BLaER1 (cell line): Measurements from ENCODE around the gene MS4A15.
A peak's percentile ranks its signal among the peaks of the same experiment; 100 is the strongest.

ENCODE experiments used
- H3K27ac ChIP-seq: shearing (Covaris generic); formaldehyde crosslinking; 2 replicates; pipeline ENCODE4 v1.8.1; 2022
- H3K27me3 ChIP-seq: shearing (Covaris generic); formaldehyde crosslinking; 2 replicates; pipeline ENCODE4 v1.8.1; 2022
- H3K36me3 ChIP-seq: shearing (Covaris generic); formaldehyde crosslinking; 2 replicates; pipeline ENCODE4 v1.8.1; 2022
- H3K4me1 ChIP-seq: shearing (Covaris generic); formaldehyde crosslinking; 2 replicates; pipeline ENCODE4 v1.8.1; 2022
- H3K4me2 ChIP-seq: shearing (Covaris generic); formaldehyde crosslinking; 2 replicates; pipeline ENCODE4 v1.8.1; 2022
- H3K4me3 ChIP-seq: shearing (Covaris generic); formaldehyde crosslinking; 2 replicates; pipeline ENCODE4 v1.8.1; 2022
- H3K9ac ChIP-seq: shearing (Covaris generic); formaldehyde crosslinking; 2 replicates; pipeline ENCODE4 v1.8.1; 2022
- H3K9me3 ChIP-seq: shearing (Covaris generic); formaldehyde crosslinking; 2 replicates; pipeline ENCODE4 v1.8.1; 2022
- H4K20me1 ChIP-seq: shearing (Covaris generic); formaldehyde crosslinking; 2 replicates; pipeline ENCODE4 v1.8.1; 2022
- Cebpa-rat ChIP-seq: shearing (Covaris generic); IDR thresholded peaks from 2 replicates; pipeline ENCODE4 v1.8.1; 2022

Gene MS4A15

DNA sequence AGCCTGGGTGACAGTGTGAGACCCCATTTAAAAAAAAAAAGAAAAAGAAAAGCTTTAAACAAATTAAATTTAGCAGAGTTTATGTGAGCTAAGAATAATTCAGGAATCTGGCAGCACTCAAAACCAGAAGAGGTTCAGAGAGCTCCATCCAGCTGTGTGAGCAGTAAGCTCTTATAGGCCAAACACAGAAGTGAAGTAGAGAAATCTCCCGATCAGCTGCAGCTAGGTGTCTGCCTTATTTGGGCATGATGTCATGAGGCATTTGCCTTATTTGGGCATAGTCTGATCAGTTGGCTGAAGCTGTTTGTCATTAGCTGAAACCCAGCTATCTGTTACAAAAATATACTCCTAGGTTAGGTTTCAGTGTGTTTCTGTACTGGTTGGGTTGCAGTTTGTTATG lies 8.2 kb downstream of the MS4A15 start:
- Histone ChIP-seq H3K4me1 (peaks cover 22% of the 10 kb centered on the region), H3K9me3 (no peaks in the 10 kb centered on the region), H4K20me1 (no peaks in the 10 kb centered on the region), H3K4me2 (no peak overlapping the region), H3K36me3 (no peaks in the 10 kb centered on the region), H3K4me3 (no peak overlapping the region), H3K9ac (no peak overlapping the region), H3K27ac (no peak overlapping the region), H3K27me3 (no peaks in the 10 kb centered on the region)
- TF ChIP-seq Cebpa-rat = no peak

DNA sequence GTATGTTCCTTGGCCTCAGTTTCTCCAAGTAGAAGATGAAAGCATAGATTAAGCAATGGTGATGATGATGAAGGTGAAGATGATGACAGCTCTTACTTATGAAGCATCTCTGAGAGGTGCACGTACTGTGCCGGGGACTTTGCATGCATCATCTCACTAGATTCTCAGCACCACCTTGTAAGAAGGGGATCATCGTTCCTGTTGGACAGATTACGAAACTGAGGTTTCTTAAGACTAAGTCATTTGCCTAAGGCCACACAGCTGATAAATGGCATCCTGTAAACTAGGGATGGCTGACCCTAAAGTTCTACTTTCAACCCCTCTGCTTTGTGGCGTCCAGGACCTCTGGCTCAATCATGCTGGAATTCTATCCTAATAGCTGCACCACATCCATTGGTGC lies 8.7 kb downstream of the MS4A15 start:
- no peaks in the 10 kb centered on the region for H3K27me3 ChIP-seq
- H3K9ac ChIP-seq = no peak overlapping the region
- H4K20me1 ChIP-seq = no peaks in the 10 kb centered on the region
- TF ChIP-seq Cebpa-rat = no peak
- no peak overlapping the region for H3K4me2 ChIP-seq
- H3K36me3 ChIP-seq = no peaks in the 10 kb centered on the region
- H3K9me3 ChIP-seq = no peaks in the 10 kb centered on the region
- no peak overlapping the region for H3K4me3 ChIP-seq
- peaks cover 18% of the 10 kb centered on the region for H3K4me1 ChIP-seq
- no peak overlapping the region for H3K27ac ChIP-seq

DNA sequence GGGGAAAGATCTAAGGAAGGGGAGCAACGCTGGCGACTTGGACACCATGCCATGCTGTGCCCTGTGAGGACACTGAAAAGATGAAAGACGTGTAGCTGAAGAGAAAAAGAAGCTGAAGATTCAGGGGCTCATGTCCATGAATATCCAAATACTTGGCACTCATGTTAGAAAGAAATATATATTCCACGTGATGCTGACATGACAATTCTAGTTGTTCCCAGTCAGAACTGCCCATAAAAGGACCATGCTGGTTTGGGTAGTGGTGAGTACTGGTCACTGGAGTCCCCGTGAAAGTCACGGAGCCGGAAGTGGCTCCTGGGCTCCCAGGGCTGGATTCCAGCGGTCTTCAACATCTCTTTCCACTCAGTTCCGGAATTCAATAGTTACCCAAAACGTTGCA lies 9.9 kb downstream of the MS4A15 start:
- Histone ChIP-seq H3K27ac (no peak overlapping the region), H3K27me3 (no peaks in the 10 kb centered on the region), H3K9me3 (no peaks in the 10 kb centered on the region), H3K4me3 (no peak overlapping the region), H3K36me3 (no peaks in the 10 kb centered on the region), H3K4me1 (peaks cover 20% of the 10 kb centered on the region), H3K4me2 (no peak overlapping the region), H4K20me1 (no peaks in the 10 kb centered on the region), H3K9ac (no peak overlapping the region)
- TF ChIP-seq Cebpa-rat = no peak

DNA sequence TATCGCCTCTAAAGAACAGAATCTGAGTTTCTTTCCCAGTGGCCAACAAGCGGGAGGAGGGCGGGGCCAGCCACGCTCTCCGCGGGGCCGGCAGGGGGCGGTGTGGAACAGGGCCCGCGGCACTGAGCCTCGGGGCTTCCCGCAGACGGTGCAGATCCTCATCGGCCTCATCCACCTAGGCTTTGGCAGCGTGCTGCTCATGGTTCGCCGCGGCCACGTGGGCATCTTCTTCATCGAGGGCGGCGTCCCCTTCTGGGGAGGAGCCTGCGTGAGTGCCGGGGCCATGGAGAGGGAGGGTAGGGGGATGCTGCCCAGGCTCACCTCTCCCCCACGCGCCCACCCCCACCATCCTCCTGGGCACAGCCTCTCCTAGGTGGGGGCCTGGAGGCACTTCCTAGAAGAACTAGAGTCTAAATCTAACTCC lies 10.7 kb downstream of the MS4A15 start:
- no peak overlapping the region for H3K9ac ChIP-seq
- no peak for TF ChIP-seq Cebpa-rat
- H4K20me1 ChIP-seq = no peaks in the 10 kb centered on the region
- no peaks in the 10 kb centered on the region for H3K36me3 ChIP-seq
- peaks cover 28% of the 10 kb centered on the region for H3K4me1 ChIP-seq
- no peaks in the 10 kb centered on the region for H3K27me3 ChIP-seq
- no peak overlapping the region for H3K4me2 ChIP-seq
- H3K4me3 ChIP-seq = no peak overlapping the region
- H3K27ac ChIP-seq = no peak overlapping the region
- H3K9me3 ChIP-seq = no peaks in the 10 kb centered on the region

DNA sequence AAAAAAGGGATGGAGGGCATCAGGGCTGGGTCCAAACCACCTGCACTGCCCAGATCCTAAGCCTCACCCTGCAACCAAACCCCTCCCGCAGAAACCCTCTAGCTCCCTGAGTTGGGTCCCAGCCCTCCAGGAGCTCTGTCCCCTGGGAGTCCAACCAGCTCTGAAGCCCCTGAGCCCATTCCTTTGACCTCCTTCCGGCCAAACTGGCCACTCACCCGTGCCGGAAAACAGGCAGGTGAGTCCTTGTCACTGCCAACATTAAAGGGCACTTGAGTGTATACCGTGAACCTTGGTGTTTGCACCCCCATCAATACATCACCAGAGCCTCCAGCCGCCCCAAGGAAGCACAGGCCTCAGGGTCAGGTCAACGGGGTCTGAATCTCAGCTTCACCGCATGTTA lies 11.5 kb downstream of the MS4A15 start:
- Histone ChIP-seq H3K27ac (no peak overlapping the region), H3K9ac (no peak overlapping the region), H3K9me3 (no peaks in the 10 kb centered on the region), H3K36me3 (no peaks in the 10 kb centered on the region), H3K4me3 (no peak overlapping the region), H4K20me1 (no peaks in the 10 kb centered on the region), H3K4me2 (no peak overlapping the region), H3K4me1 (peaks cover 30% of the 10 kb centered on the region), H3K27me3 (no peaks in the 10 kb centered on the region)
- no peak for TF ChIP-seq Cebpa-rat

DNA sequence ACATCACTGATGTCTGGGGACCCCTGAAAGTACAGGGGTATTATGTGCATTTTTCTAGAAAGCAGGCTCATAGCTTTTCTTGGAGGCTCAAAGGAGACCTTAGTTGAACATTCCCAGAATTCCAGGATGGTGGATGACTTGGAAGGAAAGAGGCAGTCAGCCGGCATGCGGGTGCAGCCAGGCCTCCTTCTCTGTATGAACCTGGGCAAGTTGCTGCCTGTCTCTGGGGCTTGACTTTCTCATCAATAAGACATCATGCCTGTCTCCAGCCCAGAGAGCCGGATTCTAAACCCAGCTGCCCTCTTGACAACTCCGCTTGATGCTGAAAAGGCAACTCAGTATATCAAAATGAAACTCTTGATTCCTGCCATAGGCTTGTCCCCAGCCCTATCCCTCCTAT lies 12.6 kb downstream of the MS4A15 start:
- Histone ChIP-seq H4K20me1 (no peaks in the 10 kb centered on the region), H3K27me3 (no peaks in the 10 kb centered on the region), H3K4me3 (no peak overlapping the region), H3K4me1 (peaks cover 34% of the 10 kb centered on the region), H3K9me3 (no peaks in the 10 kb centered on the region), H3K27ac (no peak overlapping the region), H3K4me2 (no peak overlapping the region), H3K36me3 (no peaks in the 10 kb centered on the region), H3K9ac (no peak overlapping the region)
- TF ChIP-seq Cebpa-rat = no peak

DNA sequence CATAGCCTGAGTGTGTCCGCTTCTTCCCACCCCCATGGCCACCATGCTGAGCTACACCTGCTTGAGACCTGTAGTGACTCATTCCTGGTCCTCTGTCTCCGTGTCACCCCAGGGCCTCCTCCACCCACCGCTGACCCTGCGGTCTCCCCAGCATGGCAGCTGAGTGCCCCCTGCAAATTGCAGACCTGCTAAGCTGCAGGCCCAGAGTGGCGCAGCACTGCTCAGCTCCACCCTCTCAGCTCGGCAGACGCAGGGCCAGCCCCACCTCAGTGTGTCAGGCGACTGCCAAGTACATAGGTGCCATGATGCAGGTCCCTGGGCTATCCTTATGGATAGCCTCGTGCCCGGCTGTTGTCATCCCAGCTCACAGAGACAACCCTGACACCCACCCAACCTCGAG lies 13.1 kb downstream of the MS4A15 start:
- Histone ChIP-seq H3K36me3 (no peaks in the 10 kb centered on the region), H3K4me2 (no peak overlapping the region), H3K27ac (no peak overlapping the region), H3K4me3 (no peak overlapping the region), H3K9ac (no peak overlapping the region), H3K27me3 (no peaks in the 10 kb centered on the region), H4K20me1 (no peaks in the 10 kb centered on the region), H3K4me1 (peaks cover 37% of the 10 kb centered on the region), H3K9me3 (no peaks in the 10 kb centered on the region)
- no peak for TF ChIP-seq Cebpa-rat

DNA sequence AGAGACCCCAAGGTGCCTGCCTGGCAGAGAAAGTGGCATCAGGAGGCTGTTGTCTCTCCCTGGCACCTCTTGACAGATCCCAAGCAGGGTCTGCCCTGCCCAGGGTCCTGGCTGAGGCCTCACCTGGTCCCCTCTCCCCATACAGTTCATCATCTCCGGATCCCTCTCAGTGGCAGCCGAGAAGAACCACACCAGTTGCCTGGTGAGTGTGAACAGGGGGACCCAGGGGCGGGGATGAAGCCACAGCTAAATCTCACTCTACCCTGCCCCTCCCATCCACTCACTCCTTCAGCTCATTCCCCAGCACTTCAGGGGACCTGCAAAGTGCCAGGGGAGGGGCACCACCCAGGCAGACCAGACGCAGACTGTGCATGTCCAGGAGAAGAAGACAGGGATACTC lies 14.5 kb downstream of the MS4A15 start:
- no peak overlapping the region for H3K4me3 ChIP-seq
- no peak overlapping the region for H3K9ac ChIP-seq
- no peak for TF ChIP-seq Cebpa-rat
- H3K27ac ChIP-seq = no peak overlapping the region
- H4K20me1 ChIP-seq = no peaks in the 10 kb centered on the region
- no peaks in the 10 kb centered on the region for H3K36me3 ChIP-seq
- no peaks in the 10 kb centered on the region for H3K27me3 ChIP-seq
- H3K4me2 ChIP-seq = no peak overlapping the region
- peaks cover 49% of the 10 kb centered on the region for H3K4me1 ChIP-seq
- H3K9me3 ChIP-seq = no peaks in the 10 kb centered on the region

DNA sequence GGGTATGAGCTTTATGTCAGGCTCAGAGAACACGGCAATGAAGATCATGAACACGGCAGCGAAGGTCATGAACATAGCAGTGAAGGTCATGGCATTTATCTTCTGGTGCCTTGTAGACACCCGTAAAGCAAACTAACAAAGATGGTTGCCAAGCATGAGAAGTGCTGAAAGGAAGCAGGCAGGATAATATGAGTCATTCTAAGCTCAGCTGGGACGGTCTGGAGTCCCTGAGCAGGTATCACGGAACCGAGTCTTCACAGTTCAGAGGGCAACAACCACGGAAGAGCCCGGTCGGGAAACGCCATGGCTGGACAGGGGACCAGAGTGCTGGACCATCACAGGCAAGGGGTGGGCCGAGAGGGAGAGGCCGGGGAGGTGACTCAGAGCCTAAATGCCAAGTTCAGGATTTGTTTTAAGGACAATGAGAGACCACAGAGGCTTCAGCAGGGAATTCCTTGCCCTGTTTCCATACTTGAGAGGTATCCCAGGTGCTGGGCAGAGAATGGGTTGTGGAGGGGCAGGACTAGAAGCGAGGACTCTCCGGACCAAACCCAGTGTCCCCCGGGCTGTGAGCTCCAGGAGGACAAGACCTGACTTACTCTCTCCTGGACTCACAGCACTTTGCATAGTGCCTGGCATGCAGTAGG lies 15.3 kb downstream of the MS4A15 start:
- Histone ChIP-seq H3K9ac (no peak overlapping the region; the same call in 1 of the 2 replicates), H3K27me3 (no peaks in the 10 kb centered on the region), H3K27ac (peak overlapping the region; percentile 82), H3K4me1 (peaks cover 57% of the 10 kb centered on the region), H3K9me3 (no peaks in the 10 kb centered on the region), H3K4me3 (no peak overlapping the region), H3K4me2 (peak overlapping the region; percentile 77), H3K36me3 (no peaks in the 10 kb centered on the region), H4K20me1 (no peaks in the 10 kb centered on the region)
- TF ChIP-seq Cebpa-rat = no peak

DNA sequence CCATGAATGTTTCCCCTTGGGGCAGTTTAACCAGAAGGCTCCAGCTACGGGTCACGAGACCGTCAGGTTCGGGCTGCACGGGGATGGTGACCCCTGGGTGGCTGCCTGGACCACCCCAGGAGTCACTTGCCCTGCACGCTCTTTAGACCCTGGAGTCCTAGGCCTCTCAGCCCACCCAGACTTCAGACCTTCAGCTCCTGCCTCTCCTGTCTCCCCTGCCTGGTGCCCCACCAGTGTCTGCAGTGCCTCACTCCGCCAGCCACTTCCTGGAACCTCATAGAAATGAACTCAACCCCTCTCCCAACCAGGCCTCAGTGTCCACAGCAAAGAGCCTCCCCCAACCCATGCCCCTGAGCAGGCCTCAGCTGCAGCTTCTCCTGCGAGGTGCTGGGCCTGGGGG lies 16.0 kb downstream of the MS4A15 start:
- Histone ChIP-seq H3K4me2 (peak overlapping the region; percentile 77), H4K20me1 (no peaks in the 10 kb centered on the region), H3K9ac (peak overlapping the region; percentile 60), H3K4me3 (no peak overlapping the region), H3K4me1 (peaks cover 60% of the 10 kb centered on the region), H3K36me3 (no peaks in the 10 kb centered on the region), H3K27ac (peak overlapping the region; percentile 82), H3K9me3 (no peaks in the 10 kb centered on the region), H3K27me3 (no peaks in the 10 kb centered on the region)
- no peak for TF ChIP-seq Cebpa-rat

DNA sequence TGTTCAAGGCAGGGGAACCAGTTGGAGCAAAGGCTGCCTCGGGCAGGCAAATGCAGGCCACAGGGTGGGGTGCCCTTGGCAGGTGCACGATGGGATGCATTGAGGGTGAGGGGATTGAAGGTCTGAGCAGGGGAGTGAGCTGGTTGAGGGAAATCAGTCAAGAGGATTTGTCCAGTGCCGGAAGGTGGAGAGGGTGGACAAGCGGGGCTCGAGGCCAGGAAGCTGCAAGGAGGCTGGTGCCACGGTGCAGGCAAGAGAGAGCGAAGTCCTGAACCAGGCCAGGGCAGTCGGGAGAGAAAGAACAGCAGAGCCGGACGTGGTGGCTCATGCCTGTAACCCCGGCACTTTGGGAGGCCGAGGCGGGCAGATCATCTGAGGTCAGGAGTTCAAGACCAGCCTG lies 18.1 kb downstream of the MS4A15 start:
- Histone ChIP-seq H4K20me1 (no peaks in the 10 kb centered on the region), H3K4me2 (peak overlapping the region; percentile 77), H3K27ac (0 out of 2 replicates have a peak overlapping the region, but pooled peaks have one; percentile 27), H3K4me3 (no peak overlapping the region), H3K36me3 (no peaks in the 10 kb centered on the region), H3K9me3 (no peaks in the 10 kb centered on the region), H3K27me3 (no peaks in the 10 kb centered on the region), H3K9ac (no peak overlapping the region), H3K4me1 (peaks cover 60% of the 10 kb centered on the region)
- TF ChIP-seq Cebpa-rat = no peak
